ENCODE data around the gene SLC38A10. TPM values are rescaled to one million over a fixed set of nuclear protein-coding genes. Genes with fewer than 3 reads are reported as not detected.
"Not testable (repeated sequence)": the region's sequence is repeated elsewhere in the genome, so short reads cannot be mapped to it uniquely, and the experiment has no call there.

The SLC38A10 gene
- total RNA-seq, 6 donors from 2014 or later, result 90.6 to 208 (median 110) TPM

DNA sequence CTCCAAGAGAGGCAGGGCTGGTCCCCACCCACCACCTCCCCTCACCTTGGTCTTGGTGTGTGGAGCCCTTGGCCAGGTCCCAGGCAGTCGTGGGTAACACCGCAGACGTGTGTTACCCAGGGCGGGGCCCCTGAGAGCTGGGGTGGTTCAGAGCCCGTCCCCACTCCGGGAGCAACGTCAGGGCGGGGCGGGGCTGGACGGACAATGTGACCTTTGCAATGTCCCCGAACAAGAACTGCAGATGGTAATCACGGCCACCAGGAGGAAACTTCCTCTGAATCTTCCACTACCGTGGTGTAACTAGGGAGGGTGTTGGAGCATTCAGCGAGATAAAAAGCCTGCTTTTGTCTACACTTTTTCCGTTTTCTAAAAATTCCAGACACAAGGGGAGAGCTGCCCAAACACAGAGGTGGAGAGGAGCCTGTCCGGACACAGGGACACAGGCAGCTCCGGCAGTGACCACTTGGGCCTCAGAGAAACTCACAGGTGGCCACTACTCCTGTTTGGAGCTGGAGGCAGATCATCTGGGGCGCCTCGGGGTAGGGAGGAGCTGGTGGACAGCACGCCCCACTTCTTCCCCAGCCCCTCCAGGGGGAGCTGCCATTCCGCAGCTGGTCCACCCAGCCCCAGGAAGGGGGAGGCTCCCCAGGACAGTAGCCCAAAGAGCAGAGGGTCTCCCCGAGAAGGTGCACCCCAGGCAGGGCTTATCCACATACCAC, 14.2 kb upstream of the SLC38A10 start:
- Histone ChIP-seq H3K4me1 (peaks cover 19 to 33% (median 25%) of the 10 kb centered on the region in 4 donors), H3K27me3 (no peaks in the 10 kb centered on the region), H3K36me3 (no peaks in the 10 kb centered on the region), H3K27ac (peak overlapping the region; percentile 69 to 86 (median 84)), H3K4me3 (peak overlapping the region in 3 of 4 donors; percentile 40 to 49 (median 40)), H3K9me3 (no peaks in the 10 kb centered on the region)
- DNase-seq (peak; percentile 96 to 97), ATAC-seq (ENCODE audit: low FRiP score in 2 of 2) (peak; percentile 93 to 95)
- TF ChIP-seq, protein P1, sequence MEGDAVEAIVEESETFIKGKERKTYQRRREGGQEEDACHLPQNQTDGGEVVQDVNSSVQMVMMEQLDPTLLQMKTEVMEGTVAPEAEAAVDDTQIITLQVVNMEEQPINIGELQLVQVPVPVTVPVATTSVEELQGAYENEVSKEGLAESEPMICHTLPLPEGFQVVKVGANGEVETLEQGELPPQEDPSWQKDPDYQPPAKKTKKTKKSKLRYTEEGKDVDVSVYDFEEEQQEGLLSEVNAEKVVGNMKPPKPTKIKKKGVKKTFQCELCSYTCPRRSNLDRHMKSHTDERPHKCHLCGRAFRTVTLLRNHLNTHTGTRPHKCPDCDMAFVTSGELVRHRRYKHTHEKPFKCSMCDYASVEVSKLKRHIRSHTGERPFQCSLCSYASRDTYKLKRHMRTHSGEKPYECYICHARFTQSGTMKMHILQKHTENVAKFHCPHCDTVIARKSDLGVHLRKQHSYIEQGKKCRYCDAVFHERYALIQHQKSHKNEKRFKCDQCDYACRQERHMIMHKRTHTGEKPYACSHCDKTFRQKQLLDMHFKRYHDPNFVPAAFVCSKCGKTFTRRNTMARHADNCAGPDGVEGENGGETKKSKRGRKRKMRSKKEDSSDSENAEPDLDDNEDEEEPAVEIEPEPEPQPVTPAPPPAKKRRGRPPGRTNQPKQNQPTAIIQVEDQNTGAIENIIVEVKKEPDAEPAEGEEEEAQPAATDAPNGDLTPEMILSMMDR (IDR thresholded peaks at IDR 0.05), result peak; percentile 51 to 90 (median 84)
- TF ChIP-seq POLR2A (IDR thresholded peaks at IDR 0.05), result peak in 2 of 4 donors; percentile 38 to 71
- peak; percentile 27 to 84 for TF ChIP-seq POLR2AphosphoS5 (IDR thresholded peaks at IDR 0.05)
- TF ChIP-seq EP300 (IDR thresholded peaks at IDR 0.05), result peak in 1 of 4 donors; percentile 17
- WGBS, 2 donors, result 9 to 12% methylated on average over 7 to 22 of the region's 22 CpGs

DNA sequence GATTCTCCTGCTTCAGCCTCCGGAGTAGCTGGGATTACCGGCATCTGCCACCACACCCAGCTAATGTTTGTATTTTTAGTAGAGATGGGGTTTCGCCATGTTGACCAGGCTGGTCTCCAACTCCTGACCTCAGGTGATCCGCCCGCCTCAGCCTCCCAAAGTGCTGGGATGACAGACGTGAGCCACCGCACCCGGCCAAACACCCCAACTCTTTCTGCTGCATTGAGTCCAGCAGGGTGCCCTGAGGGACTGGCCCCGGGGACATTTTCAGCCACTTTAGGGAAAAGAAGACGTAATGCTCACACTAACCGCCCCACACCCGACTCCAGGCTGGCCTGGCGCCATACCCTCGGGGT, 13.7 kb upstream of the SLC38A10 start:
- H3K36me3 ChIP-seq, H3K27me3 ChIP-seq, DNase-seq, H3K9me3 ChIP-seq: not testable (repeated sequence)
- Histone ChIP-seq H3K4me3 (peak overlapping the region in 3 of 4 donors; percentile 40 to 49 (median 40)), H3K27ac (peak overlapping the region; percentile 69 to 86 (median 84)), H3K4me1 (peaks cover 19 to 33% (median 25%) of the 10 kb centered on the region in 4 donors)
- peak in 1 of 2 donors; percentile 2 for ATAC-seq (ENCODE audit: low FRiP score in 2 of 2)
- WGBS, 2 donors, result 50 to 90% methylated on average over 2 to 12 of the region's 14 CpGs

DNA sequence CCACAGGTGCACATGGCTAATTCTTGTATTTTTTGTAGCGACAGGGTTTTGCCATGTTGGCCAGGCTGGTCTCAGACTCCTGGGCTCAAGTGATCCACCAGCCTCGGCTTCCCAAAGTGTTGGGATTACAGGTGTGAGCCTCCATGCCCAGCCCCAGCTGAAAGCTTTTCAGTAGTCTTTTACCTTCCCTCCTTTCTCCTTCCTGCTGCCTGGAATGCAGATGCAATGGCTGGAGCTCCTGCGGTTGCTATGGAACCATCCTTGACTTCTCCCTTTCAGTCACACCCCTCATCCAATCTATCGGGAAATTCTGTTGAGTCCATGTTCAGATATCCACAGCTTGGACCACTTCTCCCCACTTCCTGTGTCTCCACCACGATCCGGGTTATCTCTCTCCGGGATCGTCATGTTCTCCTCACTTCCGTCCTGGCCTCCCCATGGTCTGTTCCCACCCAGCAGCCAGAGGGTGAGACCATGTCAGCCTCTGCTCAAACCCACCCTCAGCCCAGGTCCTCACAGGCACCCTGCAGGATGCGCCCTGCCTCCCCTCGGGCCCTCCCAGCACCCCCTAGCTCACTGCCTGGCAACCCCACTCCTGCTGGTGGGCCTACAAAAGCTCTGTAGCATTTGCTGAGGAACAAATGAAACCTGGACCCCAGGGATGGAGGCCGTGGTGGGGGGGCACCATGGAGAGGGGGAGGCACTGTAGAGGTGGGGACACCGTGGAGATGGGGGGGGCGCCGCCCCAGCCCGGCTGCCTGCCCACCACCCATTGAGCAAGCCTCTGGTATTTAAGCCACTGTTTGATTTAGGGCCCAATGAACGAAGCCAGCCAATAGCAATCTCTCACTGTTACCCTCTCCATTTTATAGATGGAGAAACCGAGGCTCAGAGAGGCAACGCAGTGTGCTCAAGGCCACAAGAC, 12.8 kb upstream of the SLC38A10 start:
- WGBS, 2 donors, result 86 to 94% methylated on average over 19 of the region's 19 CpGs
- no peaks in the 10 kb centered on the region for H3K36me3 ChIP-seq
- peak overlapping the region in 1 of 4 donors; percentile 33 for H3K27ac ChIP-seq
- no peaks in the 10 kb centered on the region for H3K9me3 ChIP-seq
- H3K27me3 ChIP-seq, result no peaks in the 10 kb centered on the region
- peaks cover 19 to 33% (median 25%) of the 10 kb centered on the region in 4 donors for H3K4me1 ChIP-seq
- peak in 1 of 2 donors; percentile 76 for DNase-seq
- peak overlapping the region in 2 of 4 donors; percentile 40 to 49 for H3K4me3 ChIP-seq
- TF ChIP-seq POLR2AphosphoS5 (IDR thresholded peaks at IDR 0.05) (no peak), EP300 (IDR thresholded peaks at IDR 0.05) (no peak), POLR2A (IDR thresholded peaks at IDR 0.05) (no peak)
- TF ChIP-seq, protein P1 (IDR thresholded peaks at IDR 0.05), result no peak
- no peak for ATAC-seq (ENCODE audit: low FRiP score in 2 of 2)

DNA sequence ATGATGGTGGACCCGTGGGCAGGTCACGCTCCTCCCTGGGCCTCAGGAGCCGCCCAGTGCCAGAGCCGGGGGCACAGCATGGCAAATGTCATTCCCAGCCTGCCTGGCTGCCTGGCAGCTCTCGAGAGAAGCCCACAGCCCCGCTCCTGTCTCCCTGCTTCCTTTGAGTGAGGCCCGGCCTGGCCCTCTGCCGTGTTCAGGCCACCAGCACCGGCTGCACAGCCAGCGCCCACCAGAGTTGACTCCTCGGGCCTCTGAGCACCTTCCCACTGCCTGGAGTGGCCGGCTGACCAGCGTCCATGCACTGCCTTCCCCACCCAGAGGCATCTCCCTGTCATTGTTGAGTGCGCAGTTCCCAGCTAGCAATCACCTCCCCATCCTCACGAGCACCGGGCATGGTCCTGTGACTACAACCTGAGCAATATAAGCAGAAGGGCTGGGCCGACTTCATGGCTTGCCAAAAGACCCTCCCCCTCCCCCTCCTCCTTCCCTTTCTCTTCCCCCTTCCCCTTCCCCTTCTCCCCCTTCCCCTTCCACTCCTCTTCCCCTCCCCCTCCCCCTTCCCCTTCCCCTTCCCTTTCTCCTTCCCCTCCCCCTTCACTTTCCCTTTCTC, 11.9 kb upstream of the SLC38A10 start:
- H3K27ac ChIP-seq, result peak overlapping the region in 2 of 4 donors; percentile 4 to 43
- no peak overlapping the region for H3K4me3 ChIP-seq
- no peak for TF ChIP-seq EP300 (IDR thresholded peaks at IDR 0.05)
- TF ChIP-seq, protein P1 (IDR thresholded peaks at IDR 0.05), result no peak
- ATAC-seq (ENCODE audit: low FRiP score in 2 of 2), result no peak
- H3K36me3 ChIP-seq, result no peaks in the 10 kb centered on the region
- H3K4me1 ChIP-seq, result peaks cover 19 to 34% (median 25%) of the 10 kb centered on the region in 4 donors
- 83 to 85% methylated on average over 14 to 17 of the region's 17 CpGs for WGBS, 2 donors
- H3K9me3 ChIP-seq, result no peaks in the 10 kb centered on the region
- no peaks in the 10 kb centered on the region for H3K27me3 ChIP-seq
- no peak for DNase-seq

DNA sequence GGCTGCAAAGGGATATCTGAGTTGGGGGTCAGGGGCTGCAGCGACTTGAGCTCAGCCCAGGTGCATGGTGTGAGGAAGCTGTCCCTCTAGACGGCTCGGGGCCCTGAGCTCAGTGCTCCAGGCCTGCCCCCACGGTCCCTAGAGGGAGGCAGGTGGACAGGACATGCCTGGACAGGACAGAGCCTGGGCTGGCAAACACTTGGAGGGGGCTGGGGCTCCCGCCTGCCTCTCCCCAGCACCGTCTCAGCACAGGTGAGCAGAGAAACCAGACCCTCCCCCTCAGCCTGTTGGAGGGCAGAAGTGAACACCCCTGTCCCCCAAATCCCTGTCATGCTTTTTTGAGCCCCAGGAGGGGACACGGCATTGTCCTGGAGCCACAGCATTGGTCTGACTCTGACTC, 11.4 kb upstream of the SLC38A10 start:
- peak overlapping the region in 2 of 4 donors; percentile 4 to 43 for H3K27ac ChIP-seq
- TF ChIP-seq POLR2A (IDR thresholded peaks at IDR 0.05), result no peak
- TF ChIP-seq POLR2AphosphoS5 (IDR thresholded peaks at IDR 0.05), result no peak
- no peak for TF ChIP-seq EP300 (IDR thresholded peaks at IDR 0.05)
- TF ChIP-seq, protein P1 (IDR thresholded peaks at IDR 0.05), result no peak
- H3K4me3 ChIP-seq, result no peak overlapping the region
- no peaks in the 10 kb centered on the region for H3K9me3 ChIP-seq
- no peak for DNase-seq
- no peaks in the 10 kb centered on the region for H3K27me3 ChIP-seq
- ATAC-seq (ENCODE audit: low FRiP score in 2 of 2), result no peak
- 84% methylated on average over 7 of the region's 7 CpGs; no CpG with 5 or more reads in 1 of the 2 donors for WGBS, 2 donors
- H3K4me1 ChIP-seq, result peaks cover 19 to 40% (median 25%) of the 10 kb centered on the region in 4 donors
- no peaks in the 10 kb centered on the region for H3K36me3 ChIP-seq
